ENCODE measurements around the gene MARCKSL1. TPM values are rescaled to one million over a fixed set of nuclear protein-coding genes. Genes with fewer than 3 reads are reported as not detected.

The MARCKSL1 gene
- total and polyA plus RNA-seq, 2 of the 13 experiments (the other 11 are each of a cell fraction or from before 2014, with no cell fraction given) = 81.9 to 155 TPM

- TF ChIP-seq THAP8 (CRISPR knock-in tag; IDR thresholded peaks at IDR 0.05; ENCODE audit: borderline replicate concordance) (no peak), MED1 (CRISPR knock-in tag; IDR thresholded peaks at IDR 0.05) (no peak), HMG20A (CRISPR knock-in tag; IDR thresholded peaks at IDR 0.05; ENCODE audit: borderline replicate concordance) (no peak), ATF6 (CRISPR knock-in tag; conservative IDR thresholded peaks at IDR 0.05) (no peak), TEAD2 (CRISPR knock-in tag; IDR thresholded peaks at IDR 0.05) (no peak), RAD51 (IDR thresholded peaks at IDR 0.05; ENCODE audit: borderline replicate concordance) (no peak), ZNF121 (CRISPR knock-in tag; IDR thresholded peaks at IDR 0.05) (no peak), FOXP1 (IDR thresholded peaks at IDR 0.05) (no peak), FOXP1 (CRISPR knock-in tag; IDR thresholded peaks at IDR 0.05) (peak; percentile 38; the same call in 1 of the 2 replicates), ZNF678 (CRISPR knock-in tag; IDR thresholded peaks at IDR 0.05) (no peak), CCDC6 (CRISPR knock-in tag; IDR thresholded peaks at IDR 0.05) (no peak), ZNF792 (CRISPR knock-in tag; IDR thresholded peaks at IDR 0.05) (0 out of 2 replicates have a peak, but pooled peaks have one; percentile 34), ZNF337 (CRISPR knock-in tag; IDR thresholded peaks at IDR 0.05; ENCODE audit: borderline replicate concordance, low read depth) (no peak), SAP130 (CRISPR knock-in tag; IDR thresholded peaks at IDR 0.05; ENCODE audit: low read depth) (peak; percentile 58; the same call in 1 of the 2 replicates), RNF219 (CRISPR knock-in tag; IDR thresholded peaks at IDR 0.05) (no peak), E2F5 (CRISPR knock-in tag; conservative IDR thresholded peaks at IDR 0.05) (no peak), E2F1 (CRISPR knock-in tag; IDR thresholded peaks at IDR 0.05) (no peak), TOE1 (CRISPR knock-in tag; IDR thresholded peaks at IDR 0.05) (no peak), THYN1 (CRISPR knock-in tag; IDR thresholded peaks at IDR 0.05; ENCODE audit: borderline replicate concordance, low read depth) (no peak), ZNF503 (CRISPR knock-in tag; IDR thresholded peaks at IDR 0.05) (no peak), ZNF253 (CRISPR knock-in tag; IDR thresholded peaks at IDR 0.05; ENCODE audit: borderline replicate concordance) (no peak), ZNF747 (CRISPR knock-in tag; IDR thresholded peaks at IDR 0.05; ENCODE audit: borderline replicate concordance) (0 out of 2 replicates have a peak, but pooled peaks have one; percentile 24)
These were observed 2.0 kb upstream of the MARCKSL1 start (continued) for GRCh38 chr1:32337855-32338636.

Measured in HepG2 (cell line).